SH-SY5Y (cell line): ENCODE measurements around the gene BLMH.

ENCODE experiments used
- GATA2 ChIP-seq: IDR thresholded peaks from 2 replicates; pipeline ENCODE4 v1.6.1; 2011; ENCODE audit warnings: mild to moderate bottlenecking, low read depth, low read length
- GATA3 ChIP-seq: IDR thresholded peaks from 2 replicates; pipeline ENCODE4 v1.6.1; 2011; ENCODE audit warnings: low read depth, mild to moderate bottlenecking, low read length, moderate library complexity

DNA sequence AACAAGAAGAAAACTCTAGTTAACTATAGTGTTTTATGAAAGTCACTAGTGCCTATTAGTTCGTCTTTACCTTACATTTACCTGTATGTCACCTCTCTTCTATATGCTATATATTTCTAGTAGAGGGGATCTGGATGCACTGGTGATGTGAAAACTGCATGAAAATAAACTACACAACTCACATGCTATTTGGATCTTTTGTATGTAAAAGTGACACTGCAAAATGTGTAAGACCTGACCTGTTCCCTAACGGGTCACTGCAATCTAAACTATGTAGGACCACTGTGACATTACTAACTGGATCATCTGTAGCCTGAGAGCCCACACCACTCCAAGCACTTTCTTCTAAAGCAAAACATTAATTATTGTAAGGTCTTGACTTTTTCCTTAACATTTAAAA, 1.7 kb downstream of the BLMH start:
- TF ChIP-seq GATA3 (no peak), GATA2 (no peak)
